ENCODE data around the gene CCDC106.

The CCDC106 gene

GRCh38 chr19:55611983-55612645 lies 35.9 kb upstream of the CCDC106 start:
- no peaks in the 10 kb centered on the region for H3K4me1 ChIP-seq (ENCODE audit: low read length)
- no peak for DNase-seq
- H2AFZ ChIP-seq (ENCODE audit: low read length): no peak overlapping the region
- no peaks in the 10 kb centered on the region for H3F3A ChIP-seq (ENCODE audit: insufficient read depth, low read length)
- no peak overlapping the region for H3K27ac ChIP-seq (ENCODE audit: low read length)
- H3K4me2 ChIP-seq (ENCODE audit: low read depth, low read length): no peak overlapping the region
- no peaks in the 10 kb centered on the region for H3K36me3 ChIP-seq (replicated peaks; ENCODE audit: insufficient read depth, low read length)
- H3K9me3 ChIP-seq (replicated peaks; ENCODE audit: insufficient read depth, low read length): no peaks in the 10 kb centered on the region
- H3K9ac ChIP-seq (ENCODE audit: low read length): no peak overlapping the region
- H3K9me2 ChIP-seq (replicated peaks; ENCODE audit: insufficient read depth, low read length): no peaks in the 10 kb centered on the region
- H4K20me1 ChIP-seq (ENCODE audit: insufficient read depth, low read length): no peaks in the 10 kb centered on the region
- H3K27me3 ChIP-seq (replicated peaks; ENCODE audit: insufficient read depth, low read length): no peaks in the 10 kb centered on the region
- no peak for TF ChIP-seq EZH2 (optimal IDR thresholded peaks at IDR 0.05; ENCODE audit: low read depth, low read length)
- TF ChIP-seq EZH2phosphoT487 (IDR thresholded peaks at IDR 0.05; ENCODE audit: low read length): no peak
- peaks cover 37% of the 10 kb centered on the region for H3K79me2 ChIP-seq (ENCODE audit: low read length)
- H3K4me3 ChIP-seq (ENCODE audit: low read length): no peak overlapping the region

- no peaks in the 10 kb centered on the region for H3K27me3 ChIP-seq (replicated peaks; ENCODE audit: insufficient read depth, low read length)
- H3K9me3 ChIP-seq (replicated peaks; ENCODE audit: insufficient read depth, low read length): no peaks in the 10 kb centered on the region
- H3F3A ChIP-seq (ENCODE audit: insufficient read depth, low read length): no peaks in the 10 kb centered on the region
- no peaks in the 10 kb centered on the region for H3K36me3 ChIP-seq (replicated peaks; ENCODE audit: insufficient read depth, low read length)
- no peak overlapping the region for H3K4me2 ChIP-seq (ENCODE audit: low read depth, low read length)
- H3K27ac ChIP-seq (ENCODE audit: low read length): no peak overlapping the region
- no peaks in the 10 kb centered on the region for H4K20me1 ChIP-seq (ENCODE audit: insufficient read depth, low read length)
- no peaks in the 10 kb centered on the region for H3K4me1 ChIP-seq (ENCODE audit: low read length)
- H3K9me2 ChIP-seq (replicated peaks; ENCODE audit: insufficient read depth, low read length): no peaks in the 10 kb centered on the region
- DNase-seq: no peak
- no peak overlapping the region for H3K4me3 ChIP-seq (ENCODE audit: low read length)
- H2AFZ ChIP-seq (ENCODE audit: low read length): no peak overlapping the region
- TF ChIP-seq EZH2 (optimal IDR thresholded peaks at IDR 0.05; ENCODE audit: low read depth, low read length) (no peak), EZH2phosphoT487 (IDR thresholded peaks at IDR 0.05; ENCODE audit: low read length) (no peak), CTCF (IDR thresholded peaks at IDR 0.05; ENCODE audit: low read length) (no peak)
- H3K79me2 ChIP-seq (ENCODE audit: low read length): peaks cover 30% of the 10 kb centered on the region
- H3K9ac ChIP-seq (ENCODE audit: low read length): no peak overlapping the region
Observed at GRCh38 chr19:55613396-55613795, 34.6 kb upstream of the CCDC106 start.

- H3K4me1 ChIP-seq (ENCODE audit: low read length): no peaks in the 10 kb centered on the region
- H3K4me3 ChIP-seq (ENCODE audit: low read length): no peak overlapping the region
- no peaks in the 10 kb centered on the region for H3K27me3 ChIP-seq (replicated peaks; ENCODE audit: insufficient read depth, low read length)
- no peaks in the 10 kb centered on the region for H3K9me3 ChIP-seq (replicated peaks; ENCODE audit: insufficient read depth, low read length)
- no peak for TF ChIP-seq EZH2 (optimal IDR thresholded peaks at IDR 0.05; ENCODE audit: low read depth, low read length)
- no peak for TF ChIP-seq CTCF (IDR thresholded peaks at IDR 0.05; ENCODE audit: low read length)
- TF ChIP-seq EZH2phosphoT487 (IDR thresholded peaks at IDR 0.05; ENCODE audit: low read length): no peak
- peaks cover 23% of the 10 kb centered on the region for H3K79me2 ChIP-seq (ENCODE audit: low read length)
- DNase-seq: no peak
- H3K27ac ChIP-seq (ENCODE audit: low read length): no peak overlapping the region
- H3K9ac ChIP-seq (ENCODE audit: low read length): no peak overlapping the region
- no peaks in the 10 kb centered on the region for H3K36me3 ChIP-seq (replicated peaks; ENCODE audit: insufficient read depth, low read length)
- no peaks in the 10 kb centered on the region for H3F3A ChIP-seq (ENCODE audit: insufficient read depth, low read length)
- no peaks in the 10 kb centered on the region for H4K20me1 ChIP-seq (ENCODE audit: insufficient read depth, low read length)
- H3K9me2 ChIP-seq (replicated peaks; ENCODE audit: insufficient read depth, low read length): no peaks in the 10 kb centered on the region
- H3K4me2 ChIP-seq (ENCODE audit: low read depth, low read length): no peak overlapping the region
- H2AFZ ChIP-seq (ENCODE audit: low read length): no peak overlapping the region
Observed at GRCh38 chr19:55613930-55614710, 33.9 kb upstream of the CCDC106 start.

All from MM.1S (cell line).